Stimulated activated naive CD8-positive, alpha-beta T cell treated with anti-CD3 and anti-CD28 coated beads, Interleukin-15, Interleukin-2, amounts not matched to agents 100 U/mL and 50 U/mL, for 24 hours (primary cell): Measurements from ENCODE around the gene HYAL3.
"Not testable (repeated sequence)": the region's sequence is repeated elsewhere in the genome, so short reads cannot be mapped to it uniquely, and the experiment has no call there.

ENCODE experiments used
- ATAC-seq: fragments of 150-1000 bp; cut with Tn5 transposase; one replicate; pipeline ENCODE4 v1.10.0; 2021
- DNase-seq: peaks from one replicate; pipeline ENCODE4 v3.0.0; 2021

HYAL3 gene

GRCh38 chr3:50270422-50271224 lies 28.6 kb downstream of the HYAL3 start:
- ATAC-seq (no peak), DNase-seq (no peak)

GRCh38 chr3:50269977-50270413 lies 29.2 kb downstream of the HYAL3 start:
- ATAC-seq (no peak), DNase-seq (no peak)

- no peak for DNase-seq
- ATAC-seq: no peak
Observed at GRCh38 chr3:50269460-50269859, 29.7 kb downstream of the HYAL3 start.

- no peak for ATAC-seq
- no peak for DNase-seq
Observed at GRCh38 chr3:50268703-50269451, 30.3 kb downstream of the HYAL3 start, which contains the start of gene SEMA3B. TSS of gene SEMA3B (plus strand) at chr3:50269147. CDS start at chr3:50269241, 94 bp downstream.

- DNase-seq: no peak
- no peak for ATAC-seq
Observed at GRCh38 chr3:50268276-50268675, 30.9 kb downstream of the HYAL3 start.

- ATAC-seq (no peak), DNase-seq (no peak)
Observed at GRCh38 chr3:50267280-50267913, 31.8 kb downstream of the HYAL3 start.

GRCh38 chr3:50266836-50267235 lies 32.4 kb downstream of the HYAL3 start:
- DNase-seq: no peak
- ATAC-seq: no peak

GRCh38 chr3:50266017-50266416 lies 33.2 kb downstream of the HYAL3 start:
- no peak for DNase-seq

GRCh38 chr3:50265571-50265970 lies 33.6 kb downstream of the HYAL3 start:
- DNase-seq (no peak), ATAC-seq (no peak)

More at GRCh38 chr3:50266017-50266416, 33.2 kb downstream of the HYAL3 start:
- ATAC-seq: no peak

- DNase-seq (no peak), ATAC-seq (no peak)
Observed at GRCh38 chr3:50264964-50265485, 34.2 kb downstream of the HYAL3 start.

- no peak for DNase-seq
Observed at GRCh38 chr3:50264383-50264963, 34.7 kb downstream of the HYAL3 start.

GRCh38 chr3:50263478-50264382 lies 35.5 kb downstream of the HYAL3 start:
- DNase-seq: no peak
- no peak for ATAC-seq

More at GRCh38 chr3:50264383-50264963, 34.7 kb downstream of the HYAL3 start:
- ATAC-seq: no peak

- no peak for ATAC-seq
- DNase-seq: no peak
Observed at GRCh38 chr3:50262778-50263177, 36.4 kb downstream of the HYAL3 start.

GRCh38 chr3:50262200-50262599 lies 37.0 kb downstream of the HYAL3 start:
- not testable (repeated sequence) for ATAC-seq

GRCh38 chr3:50261505-50261904 lies 37.7 kb downstream of the HYAL3 start:
- DNase-seq (no peak), ATAC-seq (no peak)

More at GRCh38 chr3:50262200-50262599, 37.0 kb downstream of the HYAL3 start:
- not testable (repeated sequence) for DNase-seq

- no peak for DNase-seq
Observed at GRCh38 chr3:50260942-50261441, 38.2 kb downstream of the HYAL3 start.

GRCh38 chr3:50260027-50260941 lies 38.9 kb downstream of the HYAL3 start:
- DNase-seq (peak; percentile 90), ATAC-seq (peak; percentile 95)

More at GRCh38 chr3:50260942-50261441, 38.2 kb downstream of the HYAL3 start:
- no peak for ATAC-seq

GRCh38 chr3:50259432-50260026 lies 39.7 kb downstream of the HYAL3 start:
- no peak for DNase-seq
- ATAC-seq: no peak

GRCh38 chr3:50258979-50259378 lies 40.2 kb downstream of the HYAL3 start:
- no peak for DNase-seq
- ATAC-seq: no peak
